H1 (cell line): ENCODE measurements around the gene TBK1.

Experiments used
- CHD2 ChIP-seq: IDR thresholded peaks from 2 replicates; pipeline ENCODE4 v1.6.1; 2012; ENCODE audit warnings: low read length, improper control_type of control experiment
- EP300 ChIP-seq, 2 experiments: IDR thresholded peaks; 1 replicate in 1 of 2; 2 replicates in 1 of 2; pipeline ENCODE4 v1.6.1; 2011 to 2012; ENCODE audit warnings: low read depth in 2 of 2, low read length in 2 of 2, mild to moderate bottlenecking in 2 of 2, borderline replicate concordance in 1 of 2, inconsistent platforms in 1 of 2, moderate library complexity in 1 of 2
- JUN ChIP-seq: IDR thresholded peaks from 2 replicates; pipeline ENCODE4 v1.6.1; 2011; ENCODE audit warnings: low read depth, mild to moderate bottlenecking, improper control_type of control experiment, low read length
- POLR2A ChIP-seq, 2 experiments: IDR thresholded peaks; 1 replicate in 1 of 2; 2 replicates in 1 of 2; pipeline ENCODE4 v1.6.1; 2011; ENCODE audit warnings: low read depth in 2 of 2, low read length in 2 of 2, mild to moderate bottlenecking in 2 of 2; ENCODE audit errors: control extremely low read depth in 1 of 2
- TAF1 ChIP-seq: IDR thresholded peaks from 2 replicates; pipeline ENCODE4 v1.6.1; 2011; ENCODE audit warnings: mild to moderate bottlenecking, low read depth, low read length
- TF ChIP-seq, protein P1 (sequence below), 3 experiments: IDR thresholded peaks; 1 replicate in 2 of 3; 2 replicates in 1 of 3; pipeline versions ENCODE4 v1.5.1 to v1.6.1; 2011; ENCODE audit warnings: low read length in 3 of 3, mild to moderate bottlenecking in 3 of 3, inconsistent platforms in 2 of 3, low read depth in 1 of 3, moderate library complexity in 1 of 3; ENCODE audit not compliant: insufficient read depth in 1 of 3; ENCODE audit errors: control extremely low read depth in 1 of 3
- TF ChIP-seq, protein P2 (sequence below): IDR thresholded peaks from 2 replicates; pipeline ENCODE4 v1.6.1; 2012; ENCODE audit warnings: low read length, inconsistent platforms

DNA sequence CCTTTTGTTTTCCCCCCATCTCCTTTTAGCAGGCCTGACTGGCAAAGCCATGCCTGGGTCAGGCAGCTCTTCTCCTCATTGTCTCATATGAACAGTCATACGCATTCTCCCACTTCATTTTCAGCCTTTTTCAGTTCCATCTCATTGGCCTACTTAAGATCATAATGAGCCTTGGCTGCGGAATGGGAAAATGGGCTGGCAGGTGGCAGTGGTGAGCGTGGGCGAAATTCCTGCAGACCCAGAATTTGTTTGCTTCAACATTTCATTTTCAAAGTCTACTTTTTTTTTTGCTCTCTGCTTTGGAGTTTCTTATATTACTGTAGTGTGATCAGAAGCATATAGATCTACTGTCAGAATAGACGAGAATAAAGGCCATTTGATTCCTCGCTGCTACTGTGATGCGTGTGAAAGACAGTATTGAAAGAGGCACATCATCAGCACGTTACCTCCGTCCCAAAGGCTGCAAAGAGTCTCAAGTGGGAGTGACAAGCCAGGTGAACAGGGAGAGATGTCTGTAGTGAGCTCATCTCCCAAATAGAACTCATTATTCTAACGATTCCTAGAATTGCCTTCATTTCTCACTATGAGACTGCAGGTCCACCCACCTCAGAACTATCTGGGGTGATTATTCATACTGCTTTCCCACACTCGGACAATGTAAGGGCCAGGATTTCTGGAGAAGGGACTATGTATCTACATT, 73.7 kb downstream of the TBK1 start:
- no peak for TF ChIP-seq JUN
- no peak for TF ChIP-seq TAF1
- TF ChIP-seq, protein P1, sequence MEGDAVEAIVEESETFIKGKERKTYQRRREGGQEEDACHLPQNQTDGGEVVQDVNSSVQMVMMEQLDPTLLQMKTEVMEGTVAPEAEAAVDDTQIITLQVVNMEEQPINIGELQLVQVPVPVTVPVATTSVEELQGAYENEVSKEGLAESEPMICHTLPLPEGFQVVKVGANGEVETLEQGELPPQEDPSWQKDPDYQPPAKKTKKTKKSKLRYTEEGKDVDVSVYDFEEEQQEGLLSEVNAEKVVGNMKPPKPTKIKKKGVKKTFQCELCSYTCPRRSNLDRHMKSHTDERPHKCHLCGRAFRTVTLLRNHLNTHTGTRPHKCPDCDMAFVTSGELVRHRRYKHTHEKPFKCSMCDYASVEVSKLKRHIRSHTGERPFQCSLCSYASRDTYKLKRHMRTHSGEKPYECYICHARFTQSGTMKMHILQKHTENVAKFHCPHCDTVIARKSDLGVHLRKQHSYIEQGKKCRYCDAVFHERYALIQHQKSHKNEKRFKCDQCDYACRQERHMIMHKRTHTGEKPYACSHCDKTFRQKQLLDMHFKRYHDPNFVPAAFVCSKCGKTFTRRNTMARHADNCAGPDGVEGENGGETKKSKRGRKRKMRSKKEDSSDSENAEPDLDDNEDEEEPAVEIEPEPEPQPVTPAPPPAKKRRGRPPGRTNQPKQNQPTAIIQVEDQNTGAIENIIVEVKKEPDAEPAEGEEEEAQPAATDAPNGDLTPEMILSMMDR (IDR thresholded peaks at IDR 0.05; ENCODE audit: control extremely low read depth in 1 of 3, insufficient read depth in 1 of 3, low read depth in 1 of 3, low read length in 3 of 3), result peak in 2 of 3 experiments; percentile 28 to 36; a peak in 2 of 4 replicates
- TF ChIP-seq POLR2A (IDR thresholded peaks at IDR 0.05; ENCODE audit: control extremely low read depth in 1 of 2, low read depth in 2 of 2, low read length in 2 of 2), result no peak
- TF ChIP-seq EP300 (IDR thresholded peaks at IDR 0.05; ENCODE audit: borderline replicate concordance in 1 of 2, low read depth in 2 of 2, low read length in 2 of 2), result no peak
- no peak for TF ChIP-seq CHD2
- TF ChIP-seq, protein P2, sequence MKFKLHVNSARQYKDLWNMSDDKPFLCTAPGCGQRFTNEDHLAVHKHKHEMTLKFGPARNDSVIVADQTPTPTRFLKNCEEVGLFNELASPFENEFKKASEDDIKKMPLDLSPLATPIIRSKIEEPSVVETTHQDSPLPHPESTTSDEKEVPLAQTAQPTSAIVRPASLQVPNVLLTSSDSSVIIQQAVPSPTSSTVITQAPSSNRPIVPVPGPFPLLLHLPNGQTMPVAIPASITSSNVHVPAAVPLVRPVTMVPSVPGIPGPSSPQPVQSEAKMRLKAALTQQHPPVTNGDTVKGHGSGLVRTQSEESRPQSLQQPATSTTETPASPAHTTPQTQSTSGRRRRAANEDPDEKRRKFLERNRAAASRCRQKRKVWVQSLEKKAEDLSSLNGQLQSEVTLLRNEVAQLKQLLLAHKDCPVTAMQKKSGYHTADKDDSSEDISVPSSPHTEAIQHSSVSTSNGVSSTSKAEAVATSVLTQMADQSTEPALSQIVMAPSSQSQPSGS, result no peak
